Left cardiac atrium (tissue), 4 donors: ENCODE results near the gene AGPS. TPM values are rescaled to one million over a fixed set of nuclear protein-coding genes. Genes with fewer than 3 reads are reported as not detected.
"Not testable (repeated sequence)": the region's sequence is repeated elsewhere in the genome, so short reads cannot be mapped to it uniquely, and the experiment has no call there.

Experiments used
- ATAC-seq, 2 donors: fragments of 200-7000 bp; cut with Tn5 transposase; one replicate each; pipeline ENCODE4 v1.9.1; 2020; ENCODE audit warnings: mild to moderate bottlenecking in 2 of 2, moderate library complexity in 2 of 2
- DNase-seq: peaks from one replicate; pipeline ENCODE4 v3.0.0-alpha.2; 2020
- intact Hi-C, 2 donors: fragments of 100-400 bp; cut with DNase I; formaldehyde crosslinking; loops; one replicate each; pipeline versions ENCODE4 v1.14.1 to v1.15.1; 2022 to 2023
- total RNA-seq, 2 donors: library from RNA; stranded (reverse); fragmentation: NEBNext Ultra II Directional; extraction: Animal tissue kit (Norgen Biotek cat#: 25700); gene quantifications; one replicate each; pipeline ENCODE4 v1.2.1, GENCODE V29; 2021
- donor health status: DM: no; HTN: yes; CAD: no.
- donor health status: DM: no; HTN: yes; CAD: no; lungs with severe emphysema.
- donor health status: DM: yes; HTN: yes; CAD: no.
- donor health status: Dilated cardiomyopathy.

The AGPS gene
- total RNA-seq, 2 donors from 2014 or later = 25.9 to 27.4 TPM

DNA sequence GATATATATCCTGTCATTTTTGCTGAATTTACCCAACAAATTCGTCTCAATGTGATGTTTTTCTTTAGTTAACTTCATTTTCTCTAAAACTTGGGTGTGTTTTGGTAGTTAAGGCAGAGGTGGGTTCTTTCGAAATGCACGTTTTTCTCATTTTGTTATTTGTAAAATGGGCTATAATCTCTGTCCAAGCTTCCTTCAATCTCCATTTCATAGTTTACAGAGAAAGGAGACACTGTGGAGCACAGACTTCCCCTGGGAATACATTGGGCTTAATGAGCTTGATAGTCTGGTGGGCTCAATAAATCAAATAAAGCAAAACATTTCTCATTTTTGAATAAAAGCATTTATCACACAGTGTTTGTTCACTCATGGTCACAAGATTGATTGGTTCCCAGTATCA, 145.1 kb downstream of the AGPS start:
- no peak for ATAC-seq
- DNase-seq = no peak
- intact Hi-C loops = no loop called here

DNA sequence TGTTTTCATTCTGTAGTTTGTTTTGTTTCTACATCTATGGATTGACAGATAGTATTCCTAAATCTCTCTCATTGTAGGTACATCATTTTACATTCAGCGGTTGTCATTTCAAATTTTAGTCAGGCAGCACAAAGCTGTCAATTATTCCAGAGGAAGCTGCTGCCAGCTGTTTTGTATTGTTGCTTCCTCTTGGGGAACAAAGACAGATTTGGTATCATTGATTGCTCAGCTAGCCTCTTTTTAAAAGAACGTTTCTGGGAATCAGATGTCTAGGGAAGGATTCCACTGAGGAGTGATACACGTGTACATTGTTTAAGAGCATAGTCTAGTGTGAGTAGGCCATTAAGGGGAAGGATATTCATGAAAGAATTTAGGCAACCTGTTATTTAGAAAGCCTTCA, 145.8 kb downstream of the AGPS start:
- DNase-seq (no peak), ATAC-seq (no peak)
- intact Hi-C loops = no loop called here

- intact Hi-C loops = no loop called here
- no peak for DNase-seq
Observed at GRCh38 chr2:177540283-177540682, 147.7 kb downstream of the AGPS start.

GRCh38 chr2:177541258-177541991, 148.9 kb downstream of the AGPS start:
- DNase-seq = no peak
- intact Hi-C loops = no loop called here
- no peak for ATAC-seq

More at GRCh38 chr2:177540283-177540682, 147.7 kb downstream of the AGPS start:
- no peak for ATAC-seq

DNA sequence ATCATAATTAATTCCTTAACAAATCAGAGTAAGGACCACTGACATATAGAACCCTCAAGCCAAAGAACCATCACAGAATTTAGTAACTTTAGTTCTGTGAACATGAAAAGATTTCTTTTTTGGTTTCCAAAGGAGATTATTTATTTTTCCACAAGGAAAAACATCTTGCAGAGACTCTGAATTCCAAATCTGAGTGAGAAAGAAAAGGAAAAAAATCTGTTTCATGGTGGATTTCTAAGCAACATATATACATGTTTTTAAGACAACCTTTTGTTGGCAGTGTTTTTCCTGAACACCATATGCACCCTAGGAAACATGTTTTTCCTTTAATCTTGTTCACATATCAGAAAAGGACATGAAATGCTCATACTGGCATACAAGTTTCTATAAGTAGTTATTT, 149.8 kb downstream of the AGPS start:
- ATAC-seq (no peak), DNase-seq (no peak)
- intact Hi-C loops = no loop called here

DNA sequence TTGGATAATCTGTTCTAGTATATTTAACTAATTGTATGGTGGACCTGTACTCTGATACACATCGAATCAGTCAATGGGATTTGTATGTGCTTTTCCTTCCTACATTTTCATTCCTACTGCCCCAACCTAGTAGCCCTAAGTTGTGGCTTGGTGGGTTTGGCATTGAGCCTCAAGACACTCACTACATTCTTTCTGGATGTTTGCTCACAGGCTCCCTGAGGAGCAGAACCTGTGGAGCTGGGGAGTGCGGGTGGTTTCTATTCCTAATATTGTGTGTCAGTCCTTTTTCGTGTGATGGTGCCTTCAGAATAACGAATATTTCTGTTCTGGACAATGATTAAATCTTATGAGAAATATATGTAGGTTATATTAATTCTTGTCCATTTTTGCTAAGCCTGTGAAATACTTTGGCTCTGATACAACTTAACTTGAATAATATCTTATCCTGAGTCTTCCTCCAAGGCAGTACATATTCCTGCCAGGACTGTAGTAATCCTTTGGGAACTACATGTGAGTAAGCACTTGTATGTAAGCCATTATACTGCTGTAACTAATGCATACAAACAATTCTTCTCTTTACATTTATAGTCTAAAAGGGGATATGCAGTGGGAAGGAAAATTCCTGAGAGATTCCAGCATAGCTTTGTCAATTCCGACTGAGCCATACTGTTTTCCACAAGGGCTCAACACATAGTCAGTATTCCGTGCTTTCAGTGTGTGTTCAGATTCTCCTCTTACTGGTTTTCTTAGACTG, 150.6 kb downstream of the AGPS start:
- intact Hi-C loops = no loop called here
- ATAC-seq (peak in 1 of 2 donors; percentile 71), DNase-seq (no peak)

- DNase-seq (no peak), ATAC-seq (no peak)
- intact Hi-C loops = no loop called here
Observed at GRCh38 chr2:177545143-177545542, 152.6 kb downstream of the AGPS start.

GRCh38 chr2:177545981-177546585, 153.5 kb downstream of the AGPS start:
- intact Hi-C loops = no loop called here
- DNase-seq = no peak
- no peak for ATAC-seq

DNA sequence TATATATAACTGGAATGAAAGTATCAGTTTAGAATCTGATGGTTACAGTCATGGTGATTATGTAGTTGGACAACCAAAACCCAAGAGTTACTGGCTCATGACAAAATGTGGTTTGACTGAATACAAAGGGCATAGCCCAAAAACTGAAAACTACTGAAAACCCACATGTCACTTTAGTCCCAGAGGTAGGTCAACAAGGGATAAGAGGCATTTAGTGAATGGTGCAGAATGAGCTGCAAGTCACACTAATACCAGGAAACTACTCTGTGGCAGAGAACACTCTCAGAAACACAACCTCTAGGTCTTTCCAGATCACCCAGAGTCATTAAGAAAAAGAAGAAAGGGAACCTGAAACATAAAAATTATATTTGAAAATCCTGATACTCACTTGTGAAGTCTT, 154.5 kb downstream of the AGPS start:
- ATAC-seq = no peak
- no peak for DNase-seq
- intact Hi-C loops = no loop called here

- ATAC-seq (no peak), DNase-seq (no peak)
- intact Hi-C loops = no loop called here
Observed at GRCh38 chr2:177547772-177548171, 155.2 kb downstream of the AGPS start.

DNA sequence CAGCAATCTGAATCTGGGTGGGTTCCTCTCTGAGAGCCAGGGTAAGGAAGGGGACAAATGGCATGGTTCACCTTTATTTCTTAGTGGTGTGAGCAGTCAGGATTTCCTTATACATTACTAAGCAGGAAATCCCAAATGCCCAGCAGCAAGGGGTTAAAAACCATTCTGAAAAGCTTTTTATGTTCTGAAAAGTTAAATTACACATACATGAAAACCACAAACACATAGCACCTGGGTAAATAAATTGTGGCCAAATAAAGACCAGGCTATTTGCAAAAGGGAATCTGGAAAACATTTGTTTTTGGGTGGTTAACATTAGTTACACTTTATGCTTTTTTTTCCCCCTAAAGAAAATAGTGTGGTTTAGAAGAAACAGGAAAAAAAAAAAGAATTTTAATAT, 156.1 kb downstream of the AGPS start:
- ATAC-seq (no peak), DNase-seq (no peak)
- intact Hi-C loops = no loop called here

GRCh38 chr2:177549171-177549570, 156.6 kb downstream of the AGPS start:
- intact Hi-C loops = no loop called here
- DNase-seq = no peak
- no peak for ATAC-seq

DNA sequence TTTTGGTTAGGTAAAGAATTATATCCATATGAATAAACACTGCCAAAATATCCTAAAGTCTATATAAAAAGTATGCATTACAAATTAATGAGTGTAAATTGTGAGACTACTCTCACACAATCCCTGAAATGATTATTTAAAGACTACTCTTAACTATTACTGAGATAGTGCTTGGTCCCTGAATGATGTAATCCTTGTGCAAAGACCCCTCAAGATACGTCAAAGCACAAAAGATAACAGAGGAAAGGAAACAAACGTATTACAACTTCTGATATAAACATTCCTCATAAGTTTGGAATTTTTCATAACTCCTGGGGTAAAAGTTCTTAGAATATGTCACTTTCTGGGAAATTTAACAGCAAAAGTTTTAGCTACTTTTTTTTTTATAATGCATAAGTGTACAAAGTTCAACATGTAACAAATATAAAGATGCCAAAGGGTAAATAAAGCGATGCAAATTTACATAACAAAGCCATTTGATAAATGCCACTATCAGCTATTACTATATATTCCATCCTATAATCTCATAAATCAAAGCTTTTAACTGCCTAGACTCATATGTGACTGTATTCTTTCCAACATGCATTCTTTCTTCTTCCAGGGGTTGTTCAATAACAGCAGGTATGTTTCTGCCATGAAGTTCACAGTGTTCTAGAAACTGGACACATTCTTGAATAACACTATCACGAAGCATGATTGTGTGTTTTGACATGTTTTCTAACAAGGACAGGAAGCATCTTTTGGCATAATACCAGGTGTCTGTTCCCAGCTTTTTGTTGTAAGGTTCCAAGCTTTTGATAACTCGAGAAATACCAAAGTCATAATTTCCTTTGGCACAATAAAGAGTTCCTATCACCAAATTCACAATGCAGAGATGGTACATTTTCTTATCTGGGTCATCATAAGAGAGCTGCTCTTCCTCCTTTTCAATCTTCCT, 158.0 kb downstream of the AGPS start:
- ATAC-seq (no peak), DNase-seq (no peak)
- intact Hi-C loops = no loop called here

- intact Hi-C loops, DNase-seq, ATAC-seq: not testable (repeated sequence)
Observed at GRCh38 chr2:177551360-177551759, 158.8 kb downstream of the AGPS start.

GRCh38 chr2:177551989-177552421, 159.4 kb downstream of the AGPS start:
- ATAC-seq = no peak
- DNase-seq = peak; percentile 39
- intact Hi-C loops = no loop called here

DNA sequence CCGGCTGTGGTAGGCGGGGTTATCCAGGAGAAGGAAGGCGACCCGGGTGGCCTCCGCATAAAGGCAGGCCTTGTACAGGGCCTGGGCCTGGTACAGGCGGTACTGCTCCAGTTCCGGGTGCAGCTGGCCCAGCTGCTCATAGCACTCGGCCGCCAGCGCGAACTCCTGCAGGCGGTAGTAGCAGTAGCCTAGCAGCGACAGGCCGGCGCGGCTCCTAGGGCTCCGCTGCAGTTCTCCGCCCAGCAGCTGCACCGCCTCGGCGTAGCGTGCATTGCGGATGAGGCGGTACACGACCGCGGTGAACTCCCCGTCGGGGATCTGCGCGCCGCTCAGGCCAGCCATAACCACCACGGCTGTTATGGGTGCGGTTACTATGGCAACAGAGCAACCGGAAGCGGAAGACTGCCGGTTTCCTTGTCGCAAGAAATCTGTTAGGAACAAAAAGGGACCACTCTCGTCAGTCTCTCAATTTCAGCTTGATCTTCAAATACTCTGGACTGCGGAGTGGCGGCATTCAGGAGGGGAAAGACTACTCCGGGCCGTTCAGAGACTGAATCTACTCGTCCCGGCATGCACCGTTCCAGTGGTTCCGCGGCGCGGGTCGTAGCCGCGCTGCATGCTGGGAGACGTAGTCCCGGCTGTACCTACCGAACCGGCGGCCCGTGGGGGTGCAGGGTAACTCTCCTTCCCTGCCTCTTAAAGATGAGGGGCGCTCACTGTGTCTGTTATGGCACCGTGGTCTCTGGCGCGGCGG, 160.0 kb downstream of the AGPS start:
- intact Hi-C loops = no loop called here
- DNase-seq (peak; percentile 92), ATAC-seq (peak; percentile 98 to 99)

GRCh38 chr2:177553176-177553884, 160.8 kb downstream of the AGPS start:
- ATAC-seq = peak in 1 of 2 donors; percentile 33
- intact Hi-C loops = no loop called here
- no peak for DNase-seq

DNA sequence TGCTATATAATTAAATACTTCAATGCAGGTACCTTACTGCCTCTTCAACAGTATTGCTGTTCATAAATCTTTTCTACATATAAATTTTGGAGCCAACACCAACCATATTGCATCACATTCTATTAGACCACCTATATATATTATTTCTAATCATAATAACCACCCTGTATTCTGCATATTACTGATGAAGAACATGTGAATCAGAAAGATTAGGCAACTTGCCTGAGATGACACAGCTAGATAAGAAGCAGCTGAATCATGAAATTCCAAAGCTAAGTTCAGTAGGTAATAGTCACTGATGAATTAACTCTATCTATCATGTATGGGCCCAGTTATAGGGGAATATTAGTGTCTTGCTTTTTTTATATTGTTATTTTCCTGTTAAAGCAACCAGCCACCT, 161.8 kb downstream of the AGPS start:
- ATAC-seq (no peak), DNase-seq (no peak)
- intact Hi-C loops = no loop called here
